CD4-positive, alpha-beta T cell (primary cell): ENCODE data around the gene RBMS2. TPM values are rescaled to one million over a fixed set of nuclear protein-coding genes. Genes with fewer than 3 reads are reported as not detected.
A peak's percentile ranks its signal among the peaks of the same experiment; 100 is the strongest.

Experiments used
- ATAC-seq: fragments of 200-7000 bp; cut with Tn5 transposase; one replicate; pipeline ENCODE4 v1.10.0; 2022; ENCODE audit warnings: mild to moderate bottlenecking; ENCODE audit not compliant: poor library complexity
- CTCF ChIA-PET: fragments of 350-600 bp; sonication (Branson Sonifier 250); formaldehyde crosslinking; loops from one replicate; lab custom pipeline; 2021; ENCODE audit warnings: antibody characterized with exemption, inconsistent platforms; lab: Charles Lee
- POLR2A ChIA-PET: fragments of 350-600 bp; sonication (Branson Sonifier 250); formaldehyde crosslinking; loops from one replicate; lab custom pipeline; 2021; ENCODE audit warnings: antibody characterized with exemption, inconsistent platforms; lab: Charles Lee
- DNase-seq, 14 experiments: peaks; one replicate each; pipeline ENCODE4 v3.0.0-alpha.2; 2013 to 2020; ENCODE audit warnings: mixed read lengths in 2 of 14
- H3K27ac ChIP-seq, 2 donors: one replicate each; pipeline versions ENCODE4 v1.5.1 to v1.7.0; 2013; ENCODE audit warnings: low read length in 2 of 2, low read depth in 1 of 2, mild to moderate bottlenecking in 1 of 2
- H3K27me3 ChIP-seq, 2 experiments: 1 replicate in 1 of 2; 2 replicates in 1 of 2; pipeline versions ENCODE4 v1.6.1 to v1.7.0; 2013; ENCODE audit warnings: low read length in 2 of 2, control low read depth in 1 of 2, mild to moderate bottlenecking in 1 of 2, moderate library complexity in 1 of 2; ENCODE audit not compliant: insufficient read depth in 2 of 2, control insufficient read depth in 1 of 2
- H3K36me3 ChIP-seq: one replicate; pipeline ENCODE4 v1.6.1; 2013; ENCODE audit warnings: low read length, control low read depth; ENCODE audit not compliant: insufficient read depth
- H3K4me1 ChIP-seq: one replicate; pipeline ENCODE4 v1.6.1; 2013; ENCODE audit warnings: low read length, control low read depth; ENCODE audit not compliant: insufficient read depth
- H3K4me3 ChIP-seq: one replicate; pipeline ENCODE4 v1.5.1; 2013; ENCODE audit warnings: mild to moderate bottlenecking, low read length, moderate library complexity
- H3K9me3 ChIP-seq, 2 experiments: 1 replicate in 1 of 2; 2 replicates in 1 of 2; pipeline versions ENCODE4 v1.6.1 to v1.7.0; 2013; ENCODE audit warnings: low read length in 2 of 2, mild to moderate bottlenecking in 2 of 2, control low read depth in 1 of 2, moderate library complexity in 1 of 2; ENCODE audit not compliant: control insufficient read depth in 1 of 2, insufficient read depth in 1 of 2
- H3K27ac Mint-ChIP-seq: one replicate; pipeline ENCODE4 v1.8.0; 2020; ENCODE audit warnings: mixed read lengths
- H3K27me3 Mint-ChIP-seq: one replicate; pipeline ENCODE4 v1.8.0; 2021; ENCODE audit warnings: mixed read lengths
- H3K36me3 Mint-ChIP-seq: one replicate; pipeline ENCODE4 v1.8.0; 2021; ENCODE audit warnings: low read depth, mixed read lengths
- H3K4me1 Mint-ChIP-seq: one replicate; pipeline ENCODE4 v1.8.0; 2021; ENCODE audit warnings: low read depth, mixed read lengths
- H3K4me3 Mint-ChIP-seq: one replicate; pipeline ENCODE4 v1.8.0; 2020; ENCODE audit warnings: mild to moderate bottlenecking, mixed read lengths
- H3K9me3 Mint-ChIP-seq: one replicate; pipeline ENCODE4 v1.8.0; 2020; ENCODE audit warnings: mixed read lengths
- intact Hi-C, 2 experiments: fragments of 100-400 bp; cut with DNase I in 1 of 2; cut with micrococcal nuclease in 1 of 2; formaldehyde crosslinking; loops; one replicate each; pipeline versions ENCODE4 v1.15.1 to v1.9.0; 2023 to 2025; cut with DNase I, micrococcal nuclease
- total RNA-seq, 174 experiments: library from RNA in 2 of 174; stranded (reverse) in 2 of 174; gene quantifications; one replicate each; pipeline ENCODE4 v1.2.3 and lab custom pipeline; 2021 to 2026
- TF ChIP-seq, protein P1 (sequence below): fragments of 200-600 bp; IDR thresholded peaks from one replicate; pipeline ENCODE4 v1.8.0; 2022; ENCODE audit warnings: antibody characterized with exemption, mild to moderate bottlenecking

Gene RBMS2
- total RNA-seq, 2 experiments from 2014 or later: 5.1 to 10.8 TPM

DNA sequence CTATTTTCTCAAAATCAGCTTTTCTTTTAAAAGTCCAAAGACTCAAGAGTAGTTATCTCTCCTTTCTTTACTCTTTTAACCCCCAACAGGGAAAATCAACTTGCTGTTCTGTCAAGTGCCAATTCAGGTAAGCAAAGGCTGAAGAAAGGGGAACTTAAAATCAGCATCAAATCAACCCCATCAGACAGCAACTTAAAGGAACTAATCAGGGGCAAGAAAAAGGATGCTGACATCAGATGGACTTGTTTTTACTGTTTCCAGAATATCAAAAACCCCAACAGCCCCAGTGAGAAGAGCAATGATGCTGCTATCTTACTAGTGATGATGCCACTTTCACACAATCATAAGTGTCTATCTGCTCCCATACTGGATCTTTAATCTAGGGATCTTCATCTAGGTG, 105.1 kb downstream of the RBMS2 start:
- H3K4me1 Mint-ChIP-seq: peaks cover 68% of the 10 kb centered on the region
- H3K4me3 Mint-ChIP-seq: peak overlapping the region; percentile 62

GRCh38 chr12:56628671-56629458, 107.2 kb downstream of the RBMS2 start:
- Histone ChIP-seq H3K9me3 (no peaks in the 10 kb centered on the region), H3K27ac (peak overlapping the region; percentile 88 to 96), H3K4me3 (peak overlapping the region; percentile 100), H3K4me1 (peaks cover 59% of the 10 kb centered on the region), H3K36me3 (peaks cover 16% of the 10 kb centered on the region), H3K27me3 (no peaks in the 10 kb centered on the region)
- TF ChIP-seq, protein P1, sequence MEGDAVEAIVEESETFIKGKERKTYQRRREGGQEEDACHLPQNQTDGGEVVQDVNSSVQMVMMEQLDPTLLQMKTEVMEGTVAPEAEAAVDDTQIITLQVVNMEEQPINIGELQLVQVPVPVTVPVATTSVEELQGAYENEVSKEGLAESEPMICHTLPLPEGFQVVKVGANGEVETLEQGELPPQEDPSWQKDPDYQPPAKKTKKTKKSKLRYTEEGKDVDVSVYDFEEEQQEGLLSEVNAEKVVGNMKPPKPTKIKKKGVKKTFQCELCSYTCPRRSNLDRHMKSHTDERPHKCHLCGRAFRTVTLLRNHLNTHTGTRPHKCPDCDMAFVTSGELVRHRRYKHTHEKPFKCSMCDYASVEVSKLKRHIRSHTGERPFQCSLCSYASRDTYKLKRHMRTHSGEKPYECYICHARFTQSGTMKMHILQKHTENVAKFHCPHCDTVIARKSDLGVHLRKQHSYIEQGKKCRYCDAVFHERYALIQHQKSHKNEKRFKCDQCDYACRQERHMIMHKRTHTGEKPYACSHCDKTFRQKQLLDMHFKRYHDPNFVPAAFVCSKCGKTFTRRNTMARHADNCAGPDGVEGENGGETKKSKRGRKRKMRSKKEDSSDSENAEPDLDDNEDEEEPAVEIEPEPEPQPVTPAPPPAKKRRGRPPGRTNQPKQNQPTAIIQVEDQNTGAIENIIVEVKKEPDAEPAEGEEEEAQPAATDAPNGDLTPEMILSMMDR: no peak
- POLR2A ChIA-PET: interaction anchor here (0.6 to 8.8 kb wide), 41 partner anchors 7 to 913 kb away, joined by 3 to 155 read pairs (median 6); partner anchors contain the start of genes ATP5F1B, BLOC1S1, CNPY2 and DNAJC14
- Mint-ChIP-seq H3K27ac (peak overlapping the region; percentile 94), H3K4me3 (peak overlapping the region; percentile 93), H3K9me3 (no peaks in the 10 kb centered on the region), H3K36me3 (peaks cover 41% of the 10 kb centered on the region), H3K4me1 (peaks cover 75% of the 10 kb centered on the region), H3K27me3 (no peaks in the 10 kb centered on the region)
- CTCF ChIA-PET: interaction anchor here (0.6 to 3.5 kb wide), 13 partner anchors 8 to 623 kb away, joined by 3 to 25 read pairs (median 4); partner anchors contain the start of gene PTGES3
- intact Hi-C loops: loop anchor here in 1 of 2 experiments (1.0 to 5.0 kb wide), 2 partner anchors 8 to 37 kb away; no protein-coding TSS in a partner anchor
- DNase-seq (peak; percentile 50 to 87 (median 70)), ATAC-seq (peak; percentile 54)

More for the DNA sequence above, 105.1 kb downstream of the RBMS2 start:
- peaks cover 27% of the 10 kb centered on the region for H3K36me3 ChIP-seq
- H3K4me3 ChIP-seq: no peak overlapping the region
- CTCF ChIA-PET: interaction anchor here (0.7 to 3.5 kb wide), 2 partner anchors 10 to 163 kb away, joined by 3 to 25 read pairs; no protein-coding TSS in a partner anchor
- H3K9me3 ChIP-seq: no peaks in the 10 kb centered on the region
- DNase-seq: no peak
- Mint-ChIP-seq H3K36me3 (peaks cover 55% of the 10 kb centered on the region), H3K27me3 (no peaks in the 10 kb centered on the region), H3K9me3 (no peaks in the 10 kb centered on the region), H3K27ac (peak overlapping the region; percentile 94)
- no peak overlapping the region for H3K27ac ChIP-seq
- POLR2A ChIA-PET: interaction anchor here (2.4 to 8.8 kb wide), 2 partner anchors 9 to 19 kb away, joined by 9 to 69 read pairs; partner anchors contain the start of gene ATP5F1B
- no peak for ATAC-seq
- peaks cover 52% of the 10 kb centered on the region for H3K4me1 ChIP-seq
- TF ChIP-seq, protein P1: no peak
- H3K27me3 ChIP-seq: no peaks in the 10 kb centered on the region
- intact Hi-C loops: loop anchor here in 1 of 2 experiments (5.0 kb wide), 1 partner anchor 34 kb away; no protein-coding TSS in a partner anchor

DNA sequence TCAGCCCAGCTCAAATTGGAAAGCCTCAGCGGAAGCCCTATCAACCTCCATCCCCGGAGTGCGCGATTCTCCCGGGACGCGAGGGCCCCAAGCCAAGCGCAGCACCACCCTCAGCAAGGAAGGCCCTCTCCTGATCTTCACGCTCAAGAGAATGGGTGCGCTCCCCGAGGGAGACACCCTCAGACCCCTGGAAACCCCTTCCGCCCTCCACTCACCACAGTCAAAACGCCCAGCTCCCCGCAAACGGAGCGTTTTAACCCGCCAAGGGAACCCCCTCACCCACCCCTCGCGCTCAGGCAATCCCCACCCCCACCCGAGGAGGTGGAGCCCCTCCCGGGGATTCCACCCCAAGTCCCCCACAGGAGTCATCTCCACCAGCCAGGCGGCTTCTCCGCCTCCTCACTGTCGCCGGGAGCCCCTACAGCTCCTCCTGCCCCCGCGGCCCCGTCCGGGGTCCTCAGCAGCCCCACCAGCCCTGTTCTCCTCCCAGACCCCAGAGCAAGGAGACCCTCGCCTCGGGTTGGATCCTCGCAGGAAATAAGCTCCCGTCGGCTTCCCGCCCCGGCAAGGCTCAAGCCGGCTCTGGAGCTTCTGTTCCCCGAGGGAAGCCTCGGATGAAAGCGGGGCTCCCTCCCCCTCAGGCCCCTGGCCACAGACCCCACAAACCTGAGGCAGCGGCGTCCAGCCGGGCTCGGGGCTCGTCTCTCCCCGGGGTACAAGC, 108.0 kb downstream of the RBMS2 start:
- H3K27me3 Mint-ChIP-seq: no peaks in the 10 kb centered on the region
- DNase-seq (peak in 11 of 14 experiments; percentile 12 to 78 (median 38)), ATAC-seq (peak; percentile 27)
- peaks cover 75% of the 10 kb centered on the region for H3K4me1 Mint-ChIP-seq
- TF ChIP-seq, protein P1: no peak
- Histone ChIP-seq H3K27ac (peak overlapping the region; percentile 88 to 96), H3K4me1 (peaks cover 66% of the 10 kb centered on the region), H3K4me3 (peak overlapping the region; percentile 100), H3K36me3 (peaks cover 13% of the 10 kb centered on the region), H3K27me3 (no peaks in the 10 kb centered on the region), H3K9me3 (no peaks in the 10 kb centered on the region)
- H3K36me3 Mint-ChIP-seq: peaks cover 38% of the 10 kb centered on the region
- intact Hi-C loops: loop anchor here (1.0 to 10.0 kb wide), 4 partner anchors 8 to 815 kb away; partner anchors contain the start of genes NAB2 (in 1 of the 2), ORMDL2 (in 1 of the 2) and SARNP (in 1 of the 2)
- POLR2A ChIA-PET: interaction anchor here (0.6 to 8.8 kb wide), 39 partner anchors 6 to 914 kb away, joined by 3 to 155 read pairs (median 6); partner anchors contain the start of genes ATP5F1B, BLOC1S1, CNPY2 and DNAJC14
- H3K4me3 Mint-ChIP-seq: peak overlapping the region; percentile 93
- CTCF ChIA-PET: interaction anchor here (0.5 to 1.8 kb wide), 6 partner anchors 10 to 128 kb away, joined by 3 to 9 read pairs (median 4); partner anchors contain the start of gene PTGES3
- H3K9me3 Mint-ChIP-seq: no peaks in the 10 kb centered on the region
- peak overlapping the region; percentile 94 for H3K27ac Mint-ChIP-seq
